ENCODE results near the gene OAF. TPM values are rescaled to one million over a fixed set of nuclear protein-coding genes. Genes with fewer than 3 reads are reported as not detected.

The OAF gene
- total RNA-seq, 2 donors from 2014 or later = 0.57 to 2.3 TPM

- H3K9me3 Mint-ChIP-seq = no peaks in the 10 kb centered on the region
- ATAC-seq = no peak
- no peak overlapping the region for H3K27ac Mint-ChIP-seq
These were observed 14.4 kb downstream of the OAF start for GRCh38 chr11:120224972-120225909.

GRCh38 chr11:120226242-120226641 lies 15.4 kb downstream of the OAF start:
- Mint-ChIP-seq H3K27ac (no peak overlapping the region), H3K9me3 (no peaks in the 10 kb centered on the region), H3K36me3 (no peaks in the 10 kb centered on the region)
- DNase-seq (ENCODE audit: low spot score in 2 of 2) = no peak
- ATAC-seq = no peak

More at GRCh38 chr11:120224972-120225909, 14.4 kb downstream of the OAF start:
- no peak for DNase-seq (ENCODE audit: low spot score in 2 of 2)
- H3K36me3 Mint-ChIP-seq = no peaks in the 10 kb centered on the region

- H3K36me3 Mint-ChIP-seq = no peaks in the 10 kb centered on the region
- ATAC-seq (no peak), DNase-seq (ENCODE audit: low spot score in 2 of 2) (no peak)
- H3K9me3 Mint-ChIP-seq = no peaks in the 10 kb centered on the region
- H3K27ac Mint-ChIP-seq = no peak overlapping the region
These were observed 15.9 kb downstream of the OAF start for GRCh38 chr11:120226714-120227113.

GRCh38 chr11:120227228-120227852 lies 16.5 kb downstream of the OAF start:
- H3K27ac Mint-ChIP-seq = no peak overlapping the region
- ATAC-seq = peak in 1 of 2 donors; percentile 61
- no peaks in the 10 kb centered on the region for H3K9me3 Mint-ChIP-seq
- no peaks in the 10 kb centered on the region for H3K36me3 Mint-ChIP-seq
- DNase-seq (ENCODE audit: low spot score in 2 of 2) = no peak

- Mint-ChIP-seq H3K9me3 (no peaks in the 10 kb centered on the region), H3K36me3 (no peaks in the 10 kb centered on the region), H3K27ac (no peak overlapping the region)
- no peak for DNase-seq (ENCODE audit: low spot score in 2 of 2)
- peak in 1 of 2 donors; percentile 20 for ATAC-seq
These were observed 18.1 kb downstream of the OAF start for GRCh38 chr11:120228794-120229384.

GRCh38 chr11:120229451-120230424 lies 18.9 kb downstream of the OAF start:
- H3K9me3 Mint-ChIP-seq = no peaks in the 10 kb centered on the region
- DNase-seq (ENCODE audit: low spot score in 2 of 2) = no peak
- ATAC-seq = peak in 1 of 2 donors; percentile 50

GRCh38 chr11:120230433-120231071 lies 19.7 kb downstream of the OAF start:
- Mint-ChIP-seq H3K36me3 (no peaks in the 10 kb centered on the region), H3K9me3 (no peaks in the 10 kb centered on the region), H3K27ac (no peak overlapping the region)
- DNase-seq (ENCODE audit: low spot score in 2 of 2) (no peak), ATAC-seq (no peak)

More at GRCh38 chr11:120229451-120230424, 18.9 kb downstream of the OAF start:
- Mint-ChIP-seq H3K27ac (no peak overlapping the region), H3K36me3 (no peaks in the 10 kb centered on the region)

- H3K36me3 Mint-ChIP-seq = no peaks in the 10 kb centered on the region
- no peak overlapping the region for H3K27ac Mint-ChIP-seq
- DNase-seq (ENCODE audit: low spot score in 2 of 2) = no peak
- no peaks in the 10 kb centered on the region for H3K9me3 Mint-ChIP-seq
- ATAC-seq = no peak
These were observed 21.1 kb downstream of the OAF start for GRCh38 chr11:120231963-120232362.

GRCh38 chr11:120233207-120233803 lies 22.5 kb downstream of the OAF start:
- no peak for DNase-seq (ENCODE audit: low spot score in 2 of 2)
- H3K27ac Mint-ChIP-seq = no peak overlapping the region
- no peak for ATAC-seq
- H3K9me3 Mint-ChIP-seq = no peaks in the 10 kb centered on the region
- H3K36me3 Mint-ChIP-seq = no peaks in the 10 kb centered on the region

- Mint-ChIP-seq H3K27ac (no peak overlapping the region), H3K36me3 (no peaks in the 10 kb centered on the region), H3K9me3 (no peaks in the 10 kb centered on the region)
- ATAC-seq = peak; percentile 78 to 87
- DNase-seq (ENCODE audit: low spot score in 2 of 2) = peak; percentile 61 to 79
These were observed 24.3 kb downstream of the OAF start for GRCh38 chr11:120235024-120235628.

GRCh38 chr11:120236169-120237107 lies 25.6 kb downstream of the OAF start:
- no peak overlapping the region for H3K27ac Mint-ChIP-seq
- H3K36me3 Mint-ChIP-seq = no peaks in the 10 kb centered on the region
- no peaks in the 10 kb centered on the region for H3K9me3 Mint-ChIP-seq
- ATAC-seq (peak in 1 of 2 donors; percentile 29), DNase-seq (ENCODE audit: low spot score in 2 of 2) (no peak)

GRCh38 chr11:120238968-120239620 lies 28.3 kb downstream of the OAF start:
- no peaks in the 10 kb centered on the region for H3K36me3 Mint-ChIP-seq
- no peak for ATAC-seq

GRCh38 chr11:120239713-120240640 lies 29.1 kb downstream of the OAF start, which contains the start of gene POU2F3:
Gene POU2F3, plus strand, starts transcription at chr11:120240140. Its CDS starts 204 bp downstream, at chr11:120240344.
- ATAC-seq (no peak), DNase-seq (ENCODE audit: low spot score in 2 of 2) (no peak)
- Mint-ChIP-seq H3K36me3 (no peaks in the 10 kb centered on the region), H3K9me3 (no peaks in the 10 kb centered on the region), H3K27ac (no peak within 1 kb of the TSS)

More at GRCh38 chr11:120238968-120239620, 28.3 kb downstream of the OAF start:
- no peak for DNase-seq (ENCODE audit: low spot score in 2 of 2)
- no peaks in the 10 kb centered on the region for H3K9me3 Mint-ChIP-seq
- no peak overlapping the region for H3K27ac Mint-ChIP-seq

Data from activated naive CD4-positive, alpha-beta T cell treated with anti-CD3 and anti-CD28 coated beads, Interleukin-2, amount 50 U/mL, for 72 hours (primary cell).